ENCODE measurements around the gene CBFA2T3.
A peak's percentile ranks its signal among the peaks of the same experiment; 100 is the strongest.

CBFA2T3 gene

DNA sequence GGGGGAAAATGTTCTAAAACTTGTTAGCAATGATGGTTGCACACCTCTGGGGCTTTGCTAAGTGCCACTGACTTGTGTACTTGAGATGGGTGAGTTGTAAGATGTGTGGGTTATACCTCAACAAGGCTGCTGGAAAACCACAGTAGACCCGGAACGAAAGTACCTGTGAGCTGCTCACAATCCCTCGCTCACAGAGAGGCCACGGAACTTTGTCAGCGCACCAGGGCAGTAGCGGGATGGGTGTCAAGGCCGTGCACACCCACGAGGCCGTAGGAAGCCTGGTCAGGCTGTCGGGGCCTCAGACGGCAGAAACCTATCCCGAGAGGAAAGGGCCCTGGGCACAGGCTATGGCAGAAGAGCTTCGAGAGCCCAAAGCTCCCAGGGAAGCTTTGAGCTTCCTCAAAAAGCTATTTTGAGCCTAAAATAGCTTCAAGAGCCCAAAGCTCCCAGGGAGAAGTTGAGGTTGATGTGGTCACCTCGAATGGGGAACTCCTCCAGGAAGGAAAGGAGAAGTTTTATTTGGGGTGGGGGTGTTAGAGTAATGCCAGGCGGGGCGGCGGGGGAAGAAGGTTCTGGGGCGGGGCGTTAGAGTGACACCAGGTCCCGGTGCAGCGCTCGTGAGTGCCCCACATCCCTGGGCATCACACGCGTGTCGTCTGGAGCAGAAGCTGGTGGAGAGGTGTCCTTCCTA, 19.0 kb downstream of the CBFA2T3 start:
- no peak for DNase-seq

DNA sequence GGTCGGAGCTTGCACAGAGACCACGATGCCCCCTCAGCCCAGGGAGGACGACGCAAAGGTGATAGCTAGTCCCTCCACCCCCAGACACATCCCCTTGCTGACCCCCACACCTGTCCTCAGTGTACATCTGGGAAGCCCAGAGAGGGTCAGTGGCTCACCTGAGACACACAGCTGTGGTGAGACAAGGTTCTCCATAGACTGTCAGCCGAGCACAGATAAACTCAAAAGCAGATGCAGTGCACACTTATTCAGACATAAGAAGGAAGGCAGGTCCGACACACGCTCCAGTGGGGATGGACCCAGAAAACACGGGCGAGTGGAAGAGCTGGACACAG, 19.6 kb downstream of the CBFA2T3 start:
- no peak for DNase-seq

DNA sequence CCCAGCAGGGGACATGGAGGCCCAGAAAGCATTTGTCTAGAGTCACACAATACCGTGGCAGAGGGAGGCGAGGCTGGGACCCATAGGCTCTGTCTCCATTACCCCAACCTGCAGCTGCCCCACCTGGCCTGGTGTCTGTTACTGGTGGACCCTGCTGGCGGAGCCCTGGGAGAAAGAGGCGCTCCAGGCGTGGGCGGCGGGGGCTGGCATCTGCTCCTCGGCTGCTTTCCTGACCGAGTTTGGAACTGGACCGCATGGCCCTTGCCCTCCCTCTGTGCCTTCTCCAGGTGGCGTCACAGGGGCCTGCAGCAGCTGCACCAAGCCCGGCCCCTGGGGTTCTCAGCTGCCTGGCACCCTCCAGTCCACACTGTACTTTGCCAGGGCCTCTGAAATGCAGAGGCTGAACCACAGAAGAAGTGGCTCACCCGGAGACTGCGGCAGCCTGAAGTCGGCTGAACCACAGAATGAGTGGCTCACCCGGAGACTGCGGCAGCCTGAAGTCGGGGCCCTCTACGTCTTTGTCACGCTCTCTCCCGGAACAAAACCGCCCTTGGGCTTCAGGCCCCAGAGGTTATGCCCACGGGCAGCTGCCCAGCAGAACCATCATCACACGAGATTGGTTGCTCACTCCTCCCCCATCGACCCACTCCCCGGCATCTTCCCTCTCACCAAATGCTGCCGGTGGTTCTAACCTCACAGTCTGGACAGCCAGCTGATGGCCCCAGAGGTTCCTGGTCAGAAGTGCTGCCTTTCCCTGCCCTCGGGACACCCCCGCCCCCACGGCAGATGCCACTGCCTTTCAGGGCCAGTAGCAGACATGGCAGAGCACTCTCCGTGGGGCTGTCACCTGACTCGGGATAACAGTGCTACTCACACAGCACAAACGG, 20.2 kb downstream of the CBFA2T3 start:
- no peak for DNase-seq

DNA sequence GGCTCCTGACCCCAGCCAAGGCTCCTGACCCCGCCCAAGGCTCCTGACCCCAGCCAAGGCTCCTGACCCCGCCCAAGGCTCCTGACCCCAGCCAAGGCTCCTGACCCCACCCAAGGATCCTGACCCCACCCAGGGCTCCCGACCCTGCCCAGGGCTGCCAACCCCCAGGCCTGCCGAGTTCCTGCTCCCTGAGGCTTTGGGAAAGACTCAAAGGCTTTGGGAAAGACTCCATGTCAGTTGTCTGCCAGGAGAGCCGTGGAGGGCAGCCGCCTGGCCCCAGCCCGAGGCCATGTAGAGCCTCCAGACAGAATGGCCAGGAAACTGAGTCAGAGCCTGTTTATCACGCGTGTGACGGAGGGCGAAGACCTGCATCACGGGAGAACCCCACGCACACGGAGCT, 21.1 kb downstream of the CBFA2T3 start:
- no peak for DNase-seq

DNA sequence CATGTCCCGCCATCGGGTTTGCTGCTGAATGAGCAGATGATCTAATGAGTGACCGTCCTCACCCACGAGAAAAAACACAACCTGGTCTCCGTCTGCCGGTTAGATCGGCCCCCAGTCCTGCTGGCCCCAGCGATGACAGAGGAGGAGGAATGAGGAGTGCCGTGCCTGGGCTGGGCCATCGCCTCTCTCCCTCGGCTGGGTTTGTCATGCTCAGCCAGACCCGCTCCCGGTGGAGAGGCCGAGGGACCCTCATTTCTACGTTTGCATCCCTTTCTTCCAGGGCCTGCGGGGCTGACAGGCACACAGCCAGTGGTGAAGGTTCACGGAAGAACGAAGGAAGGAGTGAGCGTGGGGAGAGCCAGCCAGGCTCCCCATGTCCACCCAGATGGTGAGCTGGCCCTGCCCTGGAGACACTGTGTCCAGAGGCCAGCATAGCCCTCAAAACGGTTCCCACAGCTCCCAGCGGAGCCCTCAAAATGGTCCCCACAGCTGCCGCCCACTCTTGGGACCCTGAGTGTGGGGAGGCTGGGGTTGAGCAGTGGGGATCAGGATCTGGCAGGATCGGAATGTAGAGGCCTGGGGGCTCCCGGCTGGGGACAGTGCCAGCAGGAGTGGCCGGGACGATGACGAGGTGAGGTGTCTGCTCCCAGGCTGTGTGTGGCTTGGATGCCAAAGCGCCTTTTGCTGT, 23.9 kb downstream of the CBFA2T3 start:
- no peak for DNase-seq

DNA sequence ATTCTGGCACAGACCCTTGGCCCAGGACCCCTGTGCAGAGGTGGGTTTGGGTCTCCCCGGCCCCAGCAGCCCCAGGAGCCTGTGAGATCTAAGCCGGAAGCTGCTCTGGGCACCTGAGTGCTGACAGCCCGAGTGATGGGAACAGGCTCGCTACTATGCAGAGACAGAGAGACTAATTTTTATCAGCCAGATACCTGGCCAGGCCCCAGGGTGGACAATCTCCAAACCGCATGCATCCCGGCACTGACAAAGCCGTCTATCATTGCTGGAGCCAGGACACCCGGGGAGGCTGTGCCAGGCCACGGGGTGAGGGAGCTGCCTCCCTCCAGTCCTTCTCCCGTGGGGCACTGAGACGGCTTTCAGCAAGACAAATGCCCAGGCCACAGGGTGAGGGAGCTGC, 25.0 kb downstream of the CBFA2T3 start:
- no peak for DNase-seq

GRCh38 chr16:88951501-88951900, 25.5 kb downstream of the CBFA2T3 start:
- no peak for DNase-seq

GRCh38 chr16:88948781-88949490, 28.1 kb downstream of the CBFA2T3 start:
- DNase-seq: no peak

- no peak for DNase-seq
Measured at GRCh38 chr16:88945473-88945872, 31.5 kb downstream of the CBFA2T3 start.

DNA sequence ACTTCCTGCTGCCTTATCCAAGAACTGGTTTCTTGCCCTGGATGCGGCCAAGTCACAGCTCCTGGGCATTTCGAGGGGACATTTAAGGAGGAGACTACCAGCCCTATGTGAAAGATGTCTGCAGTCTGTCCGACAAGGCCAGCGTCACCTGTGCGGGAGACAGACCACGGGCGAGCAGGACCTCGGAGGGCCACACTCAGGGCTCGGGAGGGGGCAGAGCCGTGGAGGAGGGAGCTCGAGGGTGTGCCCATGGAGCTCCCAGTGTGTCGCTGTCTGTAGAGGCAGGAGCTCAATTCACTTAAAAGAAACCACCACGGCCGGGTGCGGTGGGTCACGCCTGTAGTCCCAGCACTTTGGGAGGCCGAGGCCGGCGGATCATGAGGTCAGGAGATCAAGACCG, 33.3 kb downstream of the CBFA2T3 start:
- DNase-seq: no peak

- no peak for DNase-seq
Measured at GRCh38 chr16:88943131-88943664, 33.8 kb downstream of the CBFA2T3 start.

- DNase-seq: peak; percentile 51
Measured at GRCh38 chr16:88941913-88942909, 34.8 kb downstream of the CBFA2T3 start.

GRCh38 chr16:88940862-88941817, 35.9 kb downstream of the CBFA2T3 start:
- no peak for DNase-seq

DNA sequence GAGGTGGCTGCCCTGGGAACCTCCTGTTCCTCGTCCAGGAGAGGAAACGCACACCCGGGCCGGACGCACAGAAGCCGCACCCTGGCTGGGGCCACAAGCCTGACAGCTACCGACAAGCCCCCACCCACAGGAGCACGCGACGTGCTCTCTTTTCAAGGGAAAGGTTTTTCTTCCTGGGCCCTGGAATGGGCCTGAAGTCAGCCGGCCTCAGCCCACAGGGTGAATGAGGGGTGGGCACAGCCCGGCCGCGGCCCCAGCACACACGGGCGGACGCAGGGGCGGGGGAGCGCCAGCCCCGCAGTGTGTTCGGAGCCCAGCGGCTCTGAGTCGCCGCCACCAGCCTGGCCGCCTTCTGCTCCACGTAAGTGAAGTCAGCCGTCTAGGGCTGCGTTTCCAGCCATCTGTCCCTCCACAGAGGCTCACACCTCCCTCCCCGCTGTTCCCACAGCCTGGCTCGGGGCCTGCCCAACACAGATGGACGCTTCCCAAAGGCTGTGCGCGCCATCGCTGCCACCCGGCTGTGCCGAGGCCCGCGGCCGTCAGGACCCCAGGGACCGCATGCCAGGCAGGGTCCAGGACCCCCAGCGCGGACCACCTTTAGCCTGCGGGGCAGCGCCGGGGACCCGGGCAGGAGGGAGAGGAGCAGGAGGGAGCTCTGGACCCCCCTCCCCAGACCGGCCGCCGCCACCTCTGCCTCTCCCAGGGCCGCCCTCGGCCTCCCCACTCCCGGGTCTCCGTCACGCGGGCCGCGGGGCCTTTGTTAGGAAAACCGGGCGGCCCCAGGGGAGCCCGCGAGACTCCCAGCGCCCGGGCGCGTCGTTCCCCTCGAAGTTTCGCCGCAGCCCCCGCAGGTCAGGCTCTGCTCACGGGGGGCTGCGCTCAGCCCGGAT, 36.8 kb downstream of the CBFA2T3 start:
- DNase-seq: peak; percentile 22

- no peak for DNase-seq
Measured at GRCh38 chr16:88939245-88939971, 37.6 kb downstream of the CBFA2T3 start.

- no peak for DNase-seq
Measured at GRCh38 chr16:88938777-88939244, 38.2 kb downstream of the CBFA2T3 start.

DNA sequence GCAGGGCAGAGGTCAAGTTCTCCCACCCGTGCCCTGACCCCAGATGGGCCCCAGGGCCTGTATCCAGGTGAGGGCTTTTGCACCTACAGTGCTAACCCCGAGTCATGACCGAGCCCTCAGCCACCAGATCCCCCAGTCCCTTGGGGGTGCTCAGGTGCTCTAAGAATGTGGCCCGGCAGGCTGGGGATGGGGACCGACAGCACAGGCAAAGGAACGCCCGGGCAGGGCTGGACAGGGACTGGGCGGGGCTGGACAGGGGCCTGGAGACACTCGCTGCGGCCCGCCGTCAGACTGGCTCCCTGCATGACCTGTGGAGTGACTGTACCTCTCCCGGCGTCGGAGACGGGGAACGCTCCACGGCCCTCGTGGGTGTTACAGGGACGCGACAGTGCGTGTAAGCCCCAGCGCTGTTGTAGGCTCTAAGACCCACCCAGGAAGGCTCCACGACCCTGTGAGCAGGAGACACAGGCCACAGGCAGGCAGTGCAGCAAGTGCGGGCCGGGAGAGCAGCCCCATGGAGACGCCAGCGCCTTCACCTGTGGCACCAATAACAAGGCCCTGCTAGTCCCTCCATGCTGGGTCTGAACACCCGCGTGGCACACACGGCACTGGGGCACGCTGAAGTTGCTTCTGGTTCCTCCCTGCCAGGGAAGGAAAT, 38.8 kb downstream of the CBFA2T3 start:
- no peak for DNase-seq

DNA sequence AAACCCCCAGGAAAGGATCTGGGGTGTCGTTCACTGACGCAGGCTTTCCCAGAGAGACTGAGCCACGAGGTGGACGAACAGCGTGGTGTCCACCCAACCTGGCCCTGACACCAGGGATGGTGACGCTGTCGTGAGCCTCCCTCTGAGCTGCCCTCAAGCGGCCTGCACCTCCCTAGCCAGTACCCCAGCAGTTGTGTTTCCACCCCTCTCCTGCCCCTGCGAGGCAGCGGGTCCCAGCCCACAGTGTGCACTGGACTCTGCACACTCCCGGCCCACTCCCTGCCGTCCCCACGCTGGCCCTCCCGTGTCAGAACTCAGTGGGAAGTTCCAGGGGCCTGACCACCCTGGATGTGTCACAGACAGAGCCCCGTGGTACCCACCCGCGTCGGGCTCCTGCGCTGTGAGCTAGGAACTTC, 39.8 kb downstream of the CBFA2T3 start:
- no peak for DNase-seq
